Measurements from ENCODE around the gene CHRNG.

CHRNG gene

GRCh38 chr2:232580648-232580981 lies 41.1 kb downstream of the CHRNG start:
- DNase-seq = no peak

GRCh38 chr2:232581725-232582124 lies 42.2 kb downstream of the CHRNG start:
- no peak for DNase-seq

- no peak for DNase-seq
Measured at GRCh38 chr2:232584238-232584637, 44.7 kb downstream of the CHRNG start.

GRCh38 chr2:232586943-232587505 lies 47.5 kb downstream of the CHRNG start:
- no peak for DNase-seq

- no peak for DNase-seq
Measured at GRCh38 chr2:232587512-232587911, 48.0 kb downstream of the CHRNG start.

- no peak for DNase-seq
Measured at GRCh38 chr2:232588031-232588430, 48.5 kb downstream of the CHRNG start.

GRCh38 chr2:232588680-232589585 lies 49.4 kb downstream of the CHRNG start:
- DNase-seq = no peak

- no peak for DNase-seq
Measured at GRCh38 chr2:232592772-232593395, 53.4 kb downstream of the CHRNG start.

GRCh38 chr2:232593982-232594381 lies 54.5 kb downstream of the CHRNG start:
- DNase-seq = no peak
